ENCODE data around the gene COL20A1. TPM values are rescaled to one million over a fixed set of nuclear protein-coding genes. Genes with fewer than 3 reads are reported as not detected.

COL20A1 gene
- total and polyA plus RNA-seq, 2 donors (not counting 1 experiment from before 2014, with no cell fraction given) = not detected

DNA sequence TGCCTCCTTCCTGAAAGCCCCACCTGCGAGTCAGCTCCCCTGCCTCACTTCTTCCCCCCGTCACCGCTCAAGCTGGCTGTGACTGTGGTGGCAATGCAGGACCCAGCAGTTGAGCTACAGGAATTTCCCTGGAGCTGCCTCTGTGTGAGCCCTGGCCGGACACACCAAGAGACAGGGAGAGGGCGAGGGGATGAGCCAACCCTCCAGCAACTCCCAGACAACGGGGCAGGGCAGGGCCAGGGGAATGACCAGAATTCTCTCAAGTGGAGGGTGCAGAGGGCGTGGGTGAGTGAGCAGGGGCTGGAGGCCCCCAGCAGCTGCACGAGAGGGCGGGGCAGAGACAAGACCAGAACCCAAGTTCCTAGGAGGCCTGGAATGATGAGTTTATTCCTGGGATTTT lies 25.3 kb upstream of the COL20A1 start:
- H3K4me1 Mint-ChIP-seq = peaks cover 10% of the 10 kb centered on the region
- POLR2A ChIA-PET = no interaction called here
- H3K4me3 ChIP-seq (ENCODE audit: control extremely low read depth in 1 of 5, extremely low read depth in 1 of 5, insufficient read depth in 1 of 5, low read depth in 2 of 5, low read length in 4 of 5) = no peak overlapping the region
- no peak overlapping the region for H3K27ac ChIP-seq (ENCODE audit: low read length in 2 of 2)
- H3K4me1 ChIP-seq (ENCODE audit: control insufficient read depth in 2 of 2, insufficient read depth in 2 of 2, low read length in 2 of 2) = peaks cover 4 to 5% of the 10 kb centered on the region in 2 donors
- intact Hi-C loops (cut with micrococcal nuclease) = no loop called here
- CTCF ChIA-PET = no interaction called here
- no peaks in the 10 kb centered on the region for H3K79me2 ChIP-seq (ENCODE audit: control insufficient read depth, insufficient read depth, low read length)
- no peaks in the 10 kb centered on the region for H3K9me3 ChIP-seq (ENCODE audit: control extremely low read depth in 1 of 3, control insufficient read depth in 2 of 3, insufficient read depth in 1 of 3, low read length in 2 of 3)
- 71% methylated on average over 8 of the region's 9 CpGs for WGBS (ENCODE audit: insufficient coverage)
- H3K9ac ChIP-seq (ENCODE audit: low read length) = no peak overlapping the region
- peaks cover 23% of the 10 kb centered on the region for H3K27me3 Mint-ChIP-seq
- no peak overlapping the region for H3K4me3 Mint-ChIP-seq
- H4K20me1 ChIP-seq (ENCODE audit: control insufficient read depth, insufficient read depth, low read length, poor library complexity, severe bottlenecking) = no peaks in the 10 kb centered on the region
- no peak overlapping the region for H3K27ac Mint-ChIP-seq
- no peak overlapping the region for H2AFZ ChIP-seq (ENCODE audit: insufficient read depth, low read depth, low read length, poor library complexity, severe bottlenecking)
- TF ChIP-seq EZH2 (IDR thresholded peaks at IDR 0.05; ENCODE audit: borderline replicate concordance, insufficient read depth, low read depth, low read length, poor library complexity, severe bottlenecking) = no peak
- TF ChIP-seq, protein P1, sequence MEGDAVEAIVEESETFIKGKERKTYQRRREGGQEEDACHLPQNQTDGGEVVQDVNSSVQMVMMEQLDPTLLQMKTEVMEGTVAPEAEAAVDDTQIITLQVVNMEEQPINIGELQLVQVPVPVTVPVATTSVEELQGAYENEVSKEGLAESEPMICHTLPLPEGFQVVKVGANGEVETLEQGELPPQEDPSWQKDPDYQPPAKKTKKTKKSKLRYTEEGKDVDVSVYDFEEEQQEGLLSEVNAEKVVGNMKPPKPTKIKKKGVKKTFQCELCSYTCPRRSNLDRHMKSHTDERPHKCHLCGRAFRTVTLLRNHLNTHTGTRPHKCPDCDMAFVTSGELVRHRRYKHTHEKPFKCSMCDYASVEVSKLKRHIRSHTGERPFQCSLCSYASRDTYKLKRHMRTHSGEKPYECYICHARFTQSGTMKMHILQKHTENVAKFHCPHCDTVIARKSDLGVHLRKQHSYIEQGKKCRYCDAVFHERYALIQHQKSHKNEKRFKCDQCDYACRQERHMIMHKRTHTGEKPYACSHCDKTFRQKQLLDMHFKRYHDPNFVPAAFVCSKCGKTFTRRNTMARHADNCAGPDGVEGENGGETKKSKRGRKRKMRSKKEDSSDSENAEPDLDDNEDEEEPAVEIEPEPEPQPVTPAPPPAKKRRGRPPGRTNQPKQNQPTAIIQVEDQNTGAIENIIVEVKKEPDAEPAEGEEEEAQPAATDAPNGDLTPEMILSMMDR (IDR thresholded peaks at IDR 0.05) = no peak
- ATAC-seq (ENCODE audit: low read depth) (no peak), DNase-seq (no peak)
- H3K9me3 Mint-ChIP-seq (ENCODE audit: insufficient read depth) = no peaks in the 10 kb centered on the region
- peaks cover 0 to 5% (median 1%) of the 10 kb centered on the region in 4 experiments for H3K27me3 ChIP-seq (replicated peaks in 1 of 4; ENCODE audit: control extremely low read depth in 1 of 4, control insufficient read depth in 3 of 4, insufficient read depth in 4 of 4, low read length in 3 of 4)
- H3K36me3 ChIP-seq (replicated peaks in 1 of 2; ENCODE audit: control extremely low read depth in 1 of 2, control insufficient read depth in 1 of 2, extremely low read depth in 1 of 2, insufficient read depth in 2 of 2, low read length in 1 of 2) = no peaks in the 10 kb centered on the region
- H3K4me2 ChIP-seq (replicated peaks; ENCODE audit: low read depth, low read length, poor library complexity, severe bottlenecking) = no peak overlapping the region

DNA sequence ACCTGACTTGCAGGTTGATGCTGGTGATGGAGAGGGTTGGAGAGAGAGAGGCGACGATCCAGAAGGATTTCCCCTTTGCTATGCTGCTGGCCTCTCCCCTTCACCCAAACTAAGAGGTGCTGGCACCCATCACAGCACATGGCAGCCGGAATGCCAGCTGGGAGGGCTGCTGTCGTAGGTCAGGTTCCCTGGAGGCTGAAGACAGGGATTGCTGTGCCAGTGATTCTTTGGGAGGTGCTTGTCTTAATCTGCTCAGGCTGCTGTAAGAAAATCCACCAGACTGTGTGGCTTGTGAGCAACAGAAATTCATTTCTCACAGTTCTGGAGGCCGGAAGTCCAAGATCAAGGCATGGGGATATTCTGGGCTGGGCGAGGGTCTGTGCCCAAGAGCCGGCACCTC lies 24.7 kb upstream of the COL20A1 start:
- ATAC-seq (ENCODE audit: low read depth) (no peak), DNase-seq (no peak)
- H3K27ac Mint-ChIP-seq = no peak overlapping the region
- Histone ChIP-seq H3K27me3 (replicated peaks in 1 of 4; ENCODE audit: control extremely low read depth in 1 of 4, control insufficient read depth in 3 of 4, insufficient read depth in 4 of 4, low read length in 3 of 4) (peaks cover 0 to 5% (median 1%) of the 10 kb centered on the region in 4 experiments), H3K4me1 (ENCODE audit: control insufficient read depth in 2 of 2, insufficient read depth in 2 of 2, low read length in 2 of 2) (peaks cover 5 to 8% of the 10 kb centered on the region in 2 donors), H3K4me2 (replicated peaks; ENCODE audit: low read depth, low read length, poor library complexity, severe bottlenecking) (no peak overlapping the region), H3K36me3 (replicated peaks in 1 of 2; ENCODE audit: control extremely low read depth in 1 of 2, control insufficient read depth in 1 of 2, extremely low read depth in 1 of 2, insufficient read depth in 2 of 2, low read length in 1 of 2) (no peaks in the 10 kb centered on the region), H4K20me1 (ENCODE audit: control insufficient read depth, insufficient read depth, low read length, poor library complexity, severe bottlenecking) (no peaks in the 10 kb centered on the region), H3K9ac (ENCODE audit: low read length) (no peak overlapping the region), H3K4me3 (ENCODE audit: control extremely low read depth in 1 of 5, extremely low read depth in 1 of 5, insufficient read depth in 1 of 5, low read depth in 2 of 5, low read length in 4 of 5) (no peak overlapping the region), H3K27ac (ENCODE audit: low read length in 2 of 2) (no peak overlapping the region), H2AFZ (ENCODE audit: insufficient read depth, low read depth, low read length, poor library complexity, severe bottlenecking) (no peak overlapping the region), H3K79me2 (ENCODE audit: control insufficient read depth, insufficient read depth, low read length) (peaks cover 5% of the 10 kb centered on the region), H3K9me3 (ENCODE audit: control extremely low read depth in 1 of 3, control insufficient read depth in 2 of 3, insufficient read depth in 1 of 3, low read length in 2 of 3) (no peaks in the 10 kb centered on the region)
- 82% methylated on average over 5 of the region's 7 CpGs for WGBS (ENCODE audit: insufficient coverage)
- intact Hi-C loops (cut with micrococcal nuclease) = no loop called here
- POLR2A ChIA-PET = no interaction called here
- no peak overlapping the region for H3K4me3 Mint-ChIP-seq
- H3K9me3 Mint-ChIP-seq (ENCODE audit: insufficient read depth) = no peaks in the 10 kb centered on the region
- H3K27me3 Mint-ChIP-seq = peaks cover 20% of the 10 kb centered on the region
- CTCF ChIA-PET = no interaction called here
- TF ChIP-seq, protein P1 (IDR thresholded peaks at IDR 0.05) = no peak
- no peak for TF ChIP-seq EZH2 (IDR thresholded peaks at IDR 0.05; ENCODE audit: borderline replicate concordance, insufficient read depth, low read depth, low read length, poor library complexity, severe bottlenecking)
- peaks cover 10% of the 10 kb centered on the region for H3K4me1 Mint-ChIP-seq

Data from B cell (primary cell).